WERI-Rb-1 (cell line): ENCODE measurements around the gene KRT73.

Source experiments
- DNase-seq: peaks from one replicate; pipeline ENCODE4 v3.0.0-alpha.2; 2020
- H3K27ac ChIP-seq: fragments of 250-450 bp; sonication (Bioruptor Pico); 2 replicates; pipeline ENCODE4 v1.5.1; 2020; ENCODE audit warnings: mild to moderate bottlenecking, moderate library complexity
- H3K27me3 ChIP-seq: fragments of 250-450 bp; sonication (Bioruptor Pico); 2 replicates; pipeline ENCODE4 v1.5.1; 2021; ENCODE audit warnings: mild to moderate bottlenecking, low read depth, moderate library complexity; ENCODE audit not compliant: insufficient read depth, severe bottlenecking
- H3K36me3 ChIP-seq: fragments of 250-450 bp; sonication (Bioruptor Pico); 2 replicates; pipeline ENCODE4 v1.5.1; 2020; ENCODE audit warnings: mild to moderate bottlenecking, moderate library complexity
- H3K4me3 ChIP-seq: 2 replicates; pipeline ENCODE4 v1.5.1; 2011; ENCODE audit warnings: low read depth, mild to moderate bottlenecking, control low read depth, low read length
- H3K9me3 ChIP-seq: fragments of 250-450 bp; sonication (Bioruptor Pico); 2 replicates; pipeline ENCODE4 v1.5.1; 2021; ENCODE audit warnings: mild to moderate bottlenecking, moderate library complexity; ENCODE audit not compliant: severe bottlenecking
- CTCF ChIP-seq: IDR thresholded peaks from 2 replicates; pipeline ENCODE4 v1.5.1; 2011; ENCODE audit warnings: low read depth, mild to moderate bottlenecking, control low read depth, inconsistent platforms, low read length

KRT73 gene

GRCh38 chr12:52650520-52651081 lies 32.2 kb upstream of the KRT73 start:
- no peak overlapping the region for H3K4me3 ChIP-seq
- TF ChIP-seq CTCF = no peak
- peaks cover 92% of the 10 kb centered on the region for H3K27me3 ChIP-seq
- no peak overlapping the region for H3K27ac ChIP-seq
- DNase-seq = no peak
- H3K36me3 ChIP-seq = no peaks in the 10 kb centered on the region
- no peaks in the 10 kb centered on the region for H3K9me3 ChIP-seq

GRCh38 chr12:52649066-52649465 lies 30.7 kb upstream of the KRT73 start:
- Histone ChIP-seq H3K27ac (no peak overlapping the region), H3K9me3 (no peaks in the 10 kb centered on the region), H3K27me3 (peaks cover 98% of the 10 kb centered on the region), H3K36me3 (no peaks in the 10 kb centered on the region), H3K4me3 (no peak overlapping the region)
- DNase-seq = no peak
- TF ChIP-seq CTCF = no peak

GRCh38 chr12:52648012-52648550 lies 29.7 kb upstream of the KRT73 start:
- Histone ChIP-seq H3K27me3 (peaks cover 98% of the 10 kb centered on the region), H3K27ac (no peak overlapping the region), H3K4me3 (no peak overlapping the region), H3K9me3 (no peaks in the 10 kb centered on the region), H3K36me3 (no peaks in the 10 kb centered on the region)
- TF ChIP-seq CTCF = no peak
- DNase-seq = no peak

GRCh38 chr12:52647601-52648000 lies 29.2 kb upstream of the KRT73 start:
- Histone ChIP-seq H3K27me3 (peaks cover 98% of the 10 kb centered on the region), H3K36me3 (no peaks in the 10 kb centered on the region), H3K9me3 (no peaks in the 10 kb centered on the region), H3K4me3 (no peak overlapping the region), H3K27ac (no peak overlapping the region)
- DNase-seq = no peak
- TF ChIP-seq CTCF = no peak

GRCh38 chr12:52646613-52647012 lies 28.3 kb upstream of the KRT73 start:
- Histone ChIP-seq H3K27ac (no peak overlapping the region), H3K36me3 (no peaks in the 10 kb centered on the region), H3K27me3 (peaks cover 98% of the 10 kb centered on the region), H3K9me3 (no peaks in the 10 kb centered on the region), H3K4me3 (no peak overlapping the region)
- no peak for DNase-seq
- no peak for TF ChIP-seq CTCF

GRCh38 chr12:52645982-52646381 lies 27.6 kb upstream of the KRT73 start:
- no peak for TF ChIP-seq CTCF
- DNase-seq = no peak
- H3K36me3 ChIP-seq = no peaks in the 10 kb centered on the region
- H3K9me3 ChIP-seq = no peaks in the 10 kb centered on the region
- H3K27ac ChIP-seq = no peak overlapping the region
- H3K4me3 ChIP-seq = no peak overlapping the region
- H3K27me3 ChIP-seq = peaks cover 98% of the 10 kb centered on the region
